ENCODE measurements around the gene SPG7.

DNA sequence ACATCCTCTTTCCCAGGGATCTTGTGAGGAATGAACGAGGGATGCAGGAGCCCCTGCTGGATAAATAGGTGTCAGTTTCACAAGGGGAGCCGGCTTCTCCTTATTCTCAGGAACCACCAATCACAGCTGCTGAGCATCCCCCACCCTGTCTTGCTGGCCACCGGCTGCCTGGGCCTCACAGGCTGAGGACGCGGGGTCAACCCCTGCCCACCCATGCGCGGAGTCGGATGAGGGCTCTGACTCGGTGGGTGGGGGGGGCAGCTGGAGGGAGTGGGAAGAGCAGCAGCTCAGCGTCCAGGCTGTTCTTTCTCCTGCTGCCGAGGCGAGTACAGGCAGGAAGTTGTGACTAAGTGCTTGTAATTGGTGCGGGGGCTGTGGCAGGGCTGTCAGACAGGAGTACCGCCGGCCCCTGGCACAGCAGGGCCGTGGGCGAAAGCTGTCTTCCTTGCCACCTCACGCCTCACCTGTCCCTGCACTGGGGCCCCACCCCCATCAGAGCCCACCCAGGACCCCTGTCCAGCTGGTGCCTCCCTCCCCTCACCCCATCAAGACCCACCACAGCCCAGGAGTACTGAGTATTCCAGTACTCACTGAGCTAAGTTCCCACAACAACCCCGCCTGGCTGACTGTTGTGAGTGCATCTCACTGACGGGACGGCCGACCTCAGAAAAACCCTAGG is 94.2 kb downstream of the SPG7 start:
- TF ChIP-seq, protein P1, sequence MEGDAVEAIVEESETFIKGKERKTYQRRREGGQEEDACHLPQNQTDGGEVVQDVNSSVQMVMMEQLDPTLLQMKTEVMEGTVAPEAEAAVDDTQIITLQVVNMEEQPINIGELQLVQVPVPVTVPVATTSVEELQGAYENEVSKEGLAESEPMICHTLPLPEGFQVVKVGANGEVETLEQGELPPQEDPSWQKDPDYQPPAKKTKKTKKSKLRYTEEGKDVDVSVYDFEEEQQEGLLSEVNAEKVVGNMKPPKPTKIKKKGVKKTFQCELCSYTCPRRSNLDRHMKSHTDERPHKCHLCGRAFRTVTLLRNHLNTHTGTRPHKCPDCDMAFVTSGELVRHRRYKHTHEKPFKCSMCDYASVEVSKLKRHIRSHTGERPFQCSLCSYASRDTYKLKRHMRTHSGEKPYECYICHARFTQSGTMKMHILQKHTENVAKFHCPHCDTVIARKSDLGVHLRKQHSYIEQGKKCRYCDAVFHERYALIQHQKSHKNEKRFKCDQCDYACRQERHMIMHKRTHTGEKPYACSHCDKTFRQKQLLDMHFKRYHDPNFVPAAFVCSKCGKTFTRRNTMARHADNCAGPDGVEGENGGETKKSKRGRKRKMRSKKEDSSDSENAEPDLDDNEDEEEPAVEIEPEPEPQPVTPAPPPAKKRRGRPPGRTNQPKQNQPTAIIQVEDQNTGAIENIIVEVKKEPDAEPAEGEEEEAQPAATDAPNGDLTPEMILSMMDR (IDR thresholded peaks at IDR 0.05; ENCODE audit: insufficient read depth, low read length): no peak
- TF ChIP-seq POLR2AphosphoS5 (IDR thresholded peaks at IDR 0.05; ENCODE audit: low read depth) (no peak), SPI1 (IDR thresholded peaks at IDR 0.05; ENCODE audit: borderline replicate concordance, low read depth) (no peak), GABPA (IDR thresholded peaks at IDR 0.05; ENCODE audit: low read depth) (no peak)
- TF ChIP-seq, protein P2, sequence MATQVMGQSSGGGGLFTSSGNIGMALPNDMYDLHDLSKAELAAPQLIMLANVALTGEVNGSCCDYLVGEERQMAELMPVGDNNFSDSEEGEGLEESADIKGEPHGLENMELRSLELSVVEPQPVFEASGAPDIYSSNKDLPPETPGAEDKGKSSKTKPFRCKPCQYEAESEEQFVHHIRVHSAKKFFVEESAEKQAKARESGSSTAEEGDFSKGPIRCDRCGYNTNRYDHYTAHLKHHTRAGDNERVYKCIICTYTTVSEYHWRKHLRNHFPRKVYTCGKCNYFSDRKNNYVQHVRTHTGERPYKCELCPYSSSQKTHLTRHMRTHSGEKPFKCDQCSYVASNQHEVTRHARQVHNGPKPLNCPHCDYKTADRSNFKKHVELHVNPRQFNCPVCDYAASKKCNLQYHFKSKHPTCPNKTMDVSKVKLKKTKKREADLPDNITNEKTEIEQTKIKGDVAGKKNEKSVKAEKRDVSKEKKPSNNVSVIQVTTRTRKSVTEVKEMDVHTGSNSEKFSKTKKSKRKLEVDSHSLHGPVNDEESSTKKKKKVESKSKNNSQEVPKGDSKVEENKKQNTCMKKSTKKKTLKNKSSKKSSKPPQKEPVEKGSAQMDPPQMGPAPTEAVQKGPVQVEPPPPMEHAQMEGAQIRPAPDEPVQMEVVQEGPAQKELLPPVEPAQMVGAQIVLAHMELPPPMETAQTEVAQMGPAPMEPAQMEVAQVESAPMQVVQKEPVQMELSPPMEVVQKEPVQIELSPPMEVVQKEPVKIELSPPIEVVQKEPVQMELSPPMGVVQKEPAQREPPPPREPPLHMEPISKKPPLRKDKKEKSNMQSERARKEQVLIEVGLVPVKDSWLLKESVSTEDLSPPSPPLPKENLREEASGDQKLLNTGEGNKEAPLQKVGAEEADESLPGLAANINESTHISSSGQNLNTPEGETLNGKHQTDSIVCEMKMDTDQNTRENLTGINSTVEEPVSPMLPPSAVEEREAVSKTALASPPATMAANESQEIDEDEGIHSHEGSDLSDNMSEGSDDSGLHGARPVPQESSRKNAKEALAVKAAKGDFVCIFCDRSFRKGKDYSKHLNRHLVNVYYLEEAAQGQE (IDR thresholded peaks at IDR 0.05; ENCODE audit: insufficient replicate concordance, low read depth): no peak

All from HL-60 (cell line).